ENCODE measurements around the gene WWOX. TPM values are rescaled to one million over a fixed set of nuclear protein-coding genes. Genes with fewer than 3 reads are reported as not detected.

Gene WWOX
- total RNA-seq, 1 experiment from 2014 or later: 35.6 TPM

DNA sequence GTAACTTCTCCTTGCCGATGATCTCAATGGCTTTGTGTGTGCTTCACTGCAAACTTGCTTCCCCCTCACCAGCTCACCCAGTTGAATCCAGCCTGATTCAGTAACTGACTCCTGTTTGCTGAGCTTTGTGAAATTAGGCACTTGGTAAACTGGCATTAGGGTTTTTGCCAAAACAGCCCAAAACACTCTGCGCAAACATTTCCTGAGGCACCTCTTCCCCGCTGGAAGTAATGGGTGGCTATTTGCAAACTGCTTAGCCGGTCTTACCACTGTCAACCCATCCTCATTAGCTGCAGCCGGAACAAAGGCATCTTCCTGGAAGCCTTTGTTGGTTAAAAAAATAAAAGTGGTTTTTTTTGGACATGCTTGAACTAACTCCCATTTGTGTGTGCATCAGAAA lies 1147.9 kb downstream of the WWOX start:
- POLR2A ChIA-PET (ENCODE audit: unreplicated experiment): no interaction called here
- BruUV-seq (replicated peaks): no TSS peak
- Histone ChIP-seq H3K79me2 (ENCODE audit: low read depth) (no peaks in the 10 kb centered on the region), H3K27me3 (ENCODE audit: insufficient read depth, low read depth) (peaks cover 51% of the 10 kb centered on the region), H3K9me2 (ENCODE audit: insufficient read depth) (no peaks in the 10 kb centered on the region), H3K4me3 (no peak overlapping the region), H3K4me1 (replicated peaks; ENCODE audit: insufficient read depth) (no peaks in the 10 kb centered on the region), H3K9me3 (ENCODE audit: insufficient read depth, low read depth) (no peaks in the 10 kb centered on the region), H3K4me2 (no peak overlapping the region), H3K36me3 (ENCODE audit: low read depth) (no peaks in the 10 kb centered on the region), H3K27ac (no peak overlapping the region), H4K20me1 (ENCODE audit: insufficient read depth) (no peaks in the 10 kb centered on the region), H2AFZ (no peak overlapping the region), H3F3A (ENCODE audit: insufficient read depth, low read depth) (no peaks in the 10 kb centered on the region)
- DNase-seq: no peak
- intact Hi-C loops (cut with micrococcal nuclease; ENCODE audit: unreplicated experiment): no loop called here
- TF ChIP-seq, protein P1, sequence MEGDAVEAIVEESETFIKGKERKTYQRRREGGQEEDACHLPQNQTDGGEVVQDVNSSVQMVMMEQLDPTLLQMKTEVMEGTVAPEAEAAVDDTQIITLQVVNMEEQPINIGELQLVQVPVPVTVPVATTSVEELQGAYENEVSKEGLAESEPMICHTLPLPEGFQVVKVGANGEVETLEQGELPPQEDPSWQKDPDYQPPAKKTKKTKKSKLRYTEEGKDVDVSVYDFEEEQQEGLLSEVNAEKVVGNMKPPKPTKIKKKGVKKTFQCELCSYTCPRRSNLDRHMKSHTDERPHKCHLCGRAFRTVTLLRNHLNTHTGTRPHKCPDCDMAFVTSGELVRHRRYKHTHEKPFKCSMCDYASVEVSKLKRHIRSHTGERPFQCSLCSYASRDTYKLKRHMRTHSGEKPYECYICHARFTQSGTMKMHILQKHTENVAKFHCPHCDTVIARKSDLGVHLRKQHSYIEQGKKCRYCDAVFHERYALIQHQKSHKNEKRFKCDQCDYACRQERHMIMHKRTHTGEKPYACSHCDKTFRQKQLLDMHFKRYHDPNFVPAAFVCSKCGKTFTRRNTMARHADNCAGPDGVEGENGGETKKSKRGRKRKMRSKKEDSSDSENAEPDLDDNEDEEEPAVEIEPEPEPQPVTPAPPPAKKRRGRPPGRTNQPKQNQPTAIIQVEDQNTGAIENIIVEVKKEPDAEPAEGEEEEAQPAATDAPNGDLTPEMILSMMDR (conservative IDR thresholded peaks at IDR 0.05): no peak
- TF ChIP-seq EZH2 (IDR thresholded peaks at IDR 0.05; ENCODE audit: low read depth): no peak
- CTCF ChIA-PET: no interaction called here

DNA sequence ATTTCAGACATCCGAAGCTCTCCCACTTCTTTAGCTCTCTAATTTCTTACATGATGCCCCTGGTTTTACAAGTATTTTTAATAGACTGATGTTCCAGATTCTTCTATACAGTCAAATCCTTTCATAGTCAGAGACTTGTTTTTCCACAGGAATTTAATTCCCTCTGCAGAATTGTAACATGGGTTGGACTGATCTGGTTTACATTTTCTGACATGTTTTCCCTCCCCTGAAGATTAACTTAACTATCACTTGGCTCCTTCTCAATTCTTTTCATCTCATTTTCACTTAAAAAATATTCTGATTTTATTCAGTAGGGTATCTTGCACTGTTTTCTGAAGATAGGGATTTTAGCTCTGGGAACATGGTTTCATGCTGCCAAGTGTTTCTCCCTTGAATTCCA lies 1148.9 kb downstream of the WWOX start:
- Histone ChIP-seq H3K9me3 (ENCODE audit: insufficient read depth, low read depth) (no peaks in the 10 kb centered on the region), H3K4me1 (replicated peaks; ENCODE audit: insufficient read depth) (no peaks in the 10 kb centered on the region), H3K4me2 (no peak overlapping the region), H3K27ac (no peak overlapping the region), H2AFZ (no peak overlapping the region), H3K9me2 (ENCODE audit: insufficient read depth) (no peaks in the 10 kb centered on the region), H3F3A (ENCODE audit: insufficient read depth, low read depth) (no peaks in the 10 kb centered on the region), H3K27me3 (ENCODE audit: insufficient read depth, low read depth) (peaks cover 49% of the 10 kb centered on the region), H3K36me3 (ENCODE audit: low read depth) (no peaks in the 10 kb centered on the region), H3K79me2 (ENCODE audit: low read depth) (no peaks in the 10 kb centered on the region), H3K4me3 (no peak overlapping the region), H4K20me1 (ENCODE audit: insufficient read depth) (no peaks in the 10 kb centered on the region)
- TF ChIP-seq EZH2 (IDR thresholded peaks at IDR 0.05; ENCODE audit: low read depth): no peak
- TF ChIP-seq, protein P1 (conservative IDR thresholded peaks at IDR 0.05): no peak
- ChIA-PET CTCF (no interaction called here), POLR2A (ENCODE audit: unreplicated experiment) (no interaction called here)
- no peak for DNase-seq
- intact Hi-C loops (cut with micrococcal nuclease; ENCODE audit: unreplicated experiment): no loop called here
- no TSS peak for BruUV-seq (replicated peaks)

DNA sequence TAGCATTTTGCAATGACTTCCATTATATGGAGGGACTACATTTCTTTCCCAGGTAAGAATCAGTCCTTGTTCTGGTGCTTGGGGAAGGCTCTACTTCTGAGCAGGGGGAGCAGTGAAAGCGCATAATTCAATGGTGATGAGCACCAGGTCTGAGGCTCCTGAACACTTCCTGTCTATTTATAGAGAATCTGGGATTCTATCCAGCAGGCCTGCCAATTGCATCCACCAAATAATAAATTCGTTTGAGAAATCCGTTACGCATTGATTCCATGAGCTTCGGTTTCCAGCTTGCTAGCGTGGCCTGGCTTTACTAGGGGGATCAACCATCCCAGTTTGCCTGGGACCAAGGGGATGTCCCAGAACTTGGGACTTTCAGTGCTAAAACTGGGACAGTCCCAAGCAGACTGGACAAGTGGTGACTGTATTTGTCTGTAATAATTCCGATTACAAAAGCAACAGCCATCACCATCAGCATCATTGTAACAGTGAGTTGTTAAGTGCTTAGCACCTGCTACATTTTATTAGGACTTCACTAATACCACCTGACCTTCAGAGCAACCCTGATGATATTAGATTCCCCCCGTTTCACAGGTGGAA lies 1151.1 kb downstream of the WWOX start:
- no peaks in the 10 kb centered on the region for H4K20me1 ChIP-seq (ENCODE audit: insufficient read depth)
- intact Hi-C loops (cut with micrococcal nuclease; ENCODE audit: unreplicated experiment): no loop called here
- no peak overlapping the region for H3K4me3 ChIP-seq
- DNase-seq: no peak
- H3F3A ChIP-seq (ENCODE audit: insufficient read depth, low read depth): no peaks in the 10 kb centered on the region
- ChIA-PET CTCF (no interaction called here), POLR2A (ENCODE audit: unreplicated experiment) (no interaction called here)
- H2AFZ ChIP-seq: no peak overlapping the region
- TF ChIP-seq EZH2 (IDR thresholded peaks at IDR 0.05; ENCODE audit: low read depth): no peak
- no TSS peak for BruUV-seq (replicated peaks)
- no peaks in the 10 kb centered on the region for H3K9me3 ChIP-seq (ENCODE audit: insufficient read depth, low read depth)
- no peak overlapping the region for H3K27ac ChIP-seq
- no peaks in the 10 kb centered on the region for H3K79me2 ChIP-seq (ENCODE audit: low read depth)
- H3K9me2 ChIP-seq (ENCODE audit: insufficient read depth): no peaks in the 10 kb centered on the region
- H3K27me3 ChIP-seq (ENCODE audit: insufficient read depth, low read depth): peaks cover 46% of the 10 kb centered on the region
- no peaks in the 10 kb centered on the region for H3K36me3 ChIP-seq (ENCODE audit: low read depth)
- H3K4me1 ChIP-seq (replicated peaks; ENCODE audit: insufficient read depth): no peaks in the 10 kb centered on the region
- H3K4me2 ChIP-seq: no peak overlapping the region

DNA sequence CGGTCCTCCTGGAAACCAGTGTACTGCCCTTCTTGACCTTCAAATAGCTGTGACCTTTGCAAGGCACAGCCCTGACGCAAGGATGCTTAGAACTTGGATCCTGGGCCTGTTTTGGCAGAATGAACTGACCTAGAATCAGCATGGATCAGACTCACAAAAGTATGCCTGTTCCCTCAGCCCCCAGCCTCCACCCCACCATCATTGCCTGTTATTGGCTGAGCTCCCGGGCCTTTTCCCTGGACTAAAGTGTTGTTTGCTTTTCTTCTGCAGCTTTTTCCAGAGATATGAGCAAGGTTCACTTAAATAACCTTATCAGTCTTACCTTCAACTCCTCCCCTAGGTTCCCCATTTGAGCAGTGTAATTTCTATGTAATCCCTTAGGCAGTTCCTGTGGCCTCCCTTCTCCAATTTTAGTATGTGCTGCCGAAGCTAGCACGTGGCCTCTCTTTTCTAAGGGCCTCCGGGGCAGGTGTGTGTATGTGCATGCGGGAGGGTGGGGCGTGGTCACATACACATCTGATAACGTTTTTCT lies 1153.7 kb downstream of the WWOX start:
- POLR2A ChIA-PET (ENCODE audit: unreplicated experiment): no interaction called here
- H3K27ac ChIP-seq: no peak overlapping the region
- no peaks in the 10 kb centered on the region for H3K36me3 ChIP-seq (ENCODE audit: low read depth)
- no peaks in the 10 kb centered on the region for H3K79me2 ChIP-seq (ENCODE audit: low read depth)
- intact Hi-C loops (cut with micrococcal nuclease; ENCODE audit: unreplicated experiment): no loop called here
- CTCF ChIA-PET: no interaction called here
- no peaks in the 10 kb centered on the region for H3K4me1 ChIP-seq (replicated peaks; ENCODE audit: insufficient read depth)
- no peak for TF ChIP-seq EZH2 (IDR thresholded peaks at IDR 0.05; ENCODE audit: low read depth)
- TF ChIP-seq, protein P1 (conservative IDR thresholded peaks at IDR 0.05): no peak
- H3K9me2 ChIP-seq (ENCODE audit: insufficient read depth): no peaks in the 10 kb centered on the region
- H3K4me2 ChIP-seq: no peak overlapping the region
- no peak overlapping the region for H2AFZ ChIP-seq
- no peak overlapping the region for H3K4me3 ChIP-seq
- no peaks in the 10 kb centered on the region for H4K20me1 ChIP-seq (ENCODE audit: insufficient read depth)
- no peaks in the 10 kb centered on the region for H3F3A ChIP-seq (ENCODE audit: insufficient read depth, low read depth)
- peaks cover 52% of the 10 kb centered on the region for H3K27me3 ChIP-seq (ENCODE audit: insufficient read depth, low read depth)
- no peak for DNase-seq
- no TSS peak for BruUV-seq (replicated peaks)
- no peaks in the 10 kb centered on the region for H3K9me3 ChIP-seq (ENCODE audit: insufficient read depth, low read depth)

All from PC-9 (cell line).